Measurements from ENCODE around the gene RFTN1. TPM values are rescaled to one million over a fixed set of nuclear protein-coding genes. Genes with fewer than 3 reads are reported as not detected.

RFTN1 gene
- total RNA-seq, 2 experiments from 2014 or later: 74.9 to 75.1 TPM

DNA sequence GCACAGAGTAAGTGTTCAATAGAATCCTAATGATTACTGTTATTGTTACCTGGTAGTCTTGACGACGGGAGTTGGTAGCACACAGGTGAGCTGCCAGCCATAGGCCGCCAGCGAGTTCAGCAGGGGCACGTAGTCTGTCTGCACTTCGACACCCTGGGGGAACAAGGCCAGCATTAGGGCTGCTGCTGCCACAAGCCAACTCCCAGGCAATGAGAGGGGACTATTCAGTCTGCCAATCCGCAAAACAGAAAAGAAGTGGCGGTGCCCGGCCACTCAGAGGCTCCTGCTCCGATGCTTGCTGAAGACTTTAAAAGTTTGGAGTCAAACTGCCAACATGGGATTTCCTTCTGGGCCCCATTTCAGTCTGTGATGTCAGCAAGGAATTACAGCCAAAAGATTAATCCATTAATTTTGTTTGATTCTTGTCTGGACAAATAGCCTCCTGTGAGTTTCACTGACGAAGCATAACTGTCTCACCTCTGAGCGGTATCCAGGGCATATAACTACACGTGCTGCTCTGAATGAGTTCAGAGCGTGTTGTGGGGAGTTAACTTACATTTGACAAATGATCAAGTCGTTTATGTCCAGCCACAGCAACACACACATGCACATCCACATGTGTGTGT, 186.7 kb downstream of the RFTN1 start:
- Mint-ChIP-seq H3K9me3 (peaks cover 5% of the 10 kb centered on the region), H3K36me3 (ENCODE audit: low read depth) (peaks cover 55% of the 10 kb centered on the region)
- CTCF ChIA-PET: interaction anchor here (0.6 kb wide), 1 partner anchor 389 kb away, joined by 5 read pairs; no protein-coding TSS in a partner anchor

DNA sequence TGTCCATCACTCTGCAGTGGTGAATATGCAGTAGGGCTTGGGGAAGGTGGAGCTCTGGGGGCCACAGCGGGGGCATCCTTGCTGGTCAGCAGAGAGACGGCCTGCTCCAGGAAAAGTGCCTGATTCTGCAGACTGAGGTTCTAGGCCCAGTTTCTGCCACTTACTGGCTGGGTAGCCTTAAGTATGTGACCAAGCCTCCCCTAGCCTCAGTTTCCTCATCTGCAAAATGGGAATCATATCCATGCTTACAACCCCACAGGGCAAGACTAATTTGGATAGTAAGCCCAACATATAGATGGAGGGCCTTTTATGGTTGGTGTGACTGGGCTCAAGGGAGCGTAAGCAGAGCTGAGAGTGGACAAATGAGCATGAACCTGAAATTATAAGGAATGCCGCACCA, 187.6 kb downstream of the RFTN1 start:
- Mint-ChIP-seq H3K9me3 (no peaks in the 10 kb centered on the region), H3K4me3 (no peak overlapping the region), H3K36me3 (ENCODE audit: low read depth) (peaks cover 54% of the 10 kb centered on the region), H3K4me1 (no peaks in the 10 kb centered on the region), H3K27ac (no peak overlapping the region), H3K27me3 (no peaks in the 10 kb centered on the region)
- CTCF ChIA-PET: interaction anchor here (0.6 kb wide), 1 partner anchor 11 kb away, joined by 3 read pairs; no protein-coding TSS in a partner anchor
- DNase-seq: no peak
- POLR2A ChIA-PET: no interaction called here

More for the DNA sequence above, 186.7 kb downstream of the RFTN1 start:
- DNase-seq: no peak
- Mint-ChIP-seq H3K4me3 (no peak overlapping the region), H3K4me1 (no peaks in the 10 kb centered on the region), H3K27ac (no peak overlapping the region), H3K27me3 (no peaks in the 10 kb centered on the region)
- POLR2A ChIA-PET: no interaction called here

GRCh38 chr3:16323737-16324136, 189.8 kb downstream of the RFTN1 start:
- POLR2A ChIA-PET: interaction anchor here (0.8 kb wide), 1 partner anchor 15 kb away, joined by 3 read pairs; no protein-coding TSS in a partner anchor
- Mint-ChIP-seq H3K4me1 (peaks cover 18% of the 10 kb centered on the region), H3K36me3 (ENCODE audit: low read depth) (peaks cover 58% of the 10 kb centered on the region), H3K27me3 (no peaks in the 10 kb centered on the region), H3K4me3 (no peak overlapping the region), H3K9me3 (no peaks in the 10 kb centered on the region), H3K27ac (peak overlapping the region; percentile 21)
- CTCF ChIA-PET: interaction anchor here (0.6 to 1.2 kb wide), 4 partner anchors 33 to 527 kb away, joined by 3 to 4 read pairs (median 4); no protein-coding TSS in a partner anchor
- DNase-seq: no peak

DNA sequence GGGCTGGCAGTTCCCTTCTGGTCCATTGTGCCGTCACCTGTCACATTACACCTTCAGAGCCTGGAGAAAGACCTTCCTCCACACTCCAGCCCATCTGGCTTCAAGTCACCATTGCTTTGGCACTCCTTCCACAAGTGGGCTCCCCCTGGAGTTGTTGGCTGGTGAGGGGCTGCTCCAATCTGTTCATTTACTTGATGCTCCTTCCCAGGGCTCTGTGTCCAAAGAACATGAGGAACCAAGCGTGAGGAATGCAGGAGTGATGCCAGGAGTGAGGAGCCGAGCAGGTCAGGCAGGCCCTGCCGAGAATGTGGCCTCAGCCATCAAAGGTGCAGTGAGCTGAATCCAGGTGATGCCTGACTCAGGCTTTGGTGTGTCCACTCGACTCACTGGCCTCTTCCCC, 191.3 kb downstream of the RFTN1 start:
- peaks cover 73% of the 10 kb centered on the region for H3K36me3 Mint-ChIP-seq (ENCODE audit: low read depth)
- H3K4me1 Mint-ChIP-seq: peaks cover 34% of the 10 kb centered on the region
- ChIA-PET CTCF (interaction anchor here (1.1 to 5.1 kb wide), 4 partner anchors 8 to 55 kb away, joined by 3 to 61 read pairs (median 4); partner anchors contain the start of genes DPH3 and OXNAD1), POLR2A (interaction anchor here (1.2 to 1.4 kb wide), 2 partner anchors 36 to 190 kb away, joined by 3 to 4 read pairs; no protein-coding TSS in a partner anchor)
- no peak for DNase-seq
- no peak overlapping the region for H3K27ac Mint-ChIP-seq
- no peaks in the 10 kb centered on the region for H3K27me3 Mint-ChIP-seq
- no peak overlapping the region for H3K4me3 Mint-ChIP-seq
- no peaks in the 10 kb centered on the region for H3K9me3 Mint-ChIP-seq

DNA sequence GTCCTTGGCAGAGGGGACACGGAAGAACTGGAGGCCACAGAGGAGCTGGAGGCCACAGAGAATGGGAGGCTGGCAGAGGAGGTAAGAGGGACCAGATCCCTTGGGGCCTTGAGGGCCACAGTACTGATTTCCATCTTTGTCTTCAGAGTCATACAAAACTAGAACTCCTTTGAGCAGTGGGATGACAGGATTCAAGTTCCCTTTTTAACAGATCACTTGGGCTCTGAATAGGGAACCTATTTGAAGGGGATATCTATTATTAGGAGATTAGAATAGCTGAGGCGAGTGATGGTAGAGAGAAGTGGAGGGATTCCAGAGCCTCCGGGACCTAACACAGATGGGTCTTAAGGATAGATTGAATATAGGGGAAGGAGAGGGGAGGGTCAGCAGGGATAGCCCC, 192.8 kb downstream of the RFTN1 start:
- CTCF ChIA-PET: interaction anchor here (0.7 to 11.3 kb wide), 10 partner anchors 16 to 233 kb away, joined by 3 to 163 read pairs (median 12); partner anchors contain the start of genes DPH3 and OXNAD1
- Mint-ChIP-seq H3K9me3 (no peaks in the 10 kb centered on the region), H3K27me3 (no peaks in the 10 kb centered on the region), H3K4me3 (no peak overlapping the region), H3K27ac (peak overlapping the region; percentile 22), H3K36me3 (ENCODE audit: low read depth) (peaks cover 82% of the 10 kb centered on the region), H3K4me1 (peaks cover 47% of the 10 kb centered on the region)
- DNase-seq: no peak
- POLR2A ChIA-PET: interaction anchor here (1.1 to 5.8 kb wide), 5 partner anchors 9 to 35 kb away, joined by 3 to 60 read pairs (median 4); no protein-coding TSS in a partner anchor

DNA sequence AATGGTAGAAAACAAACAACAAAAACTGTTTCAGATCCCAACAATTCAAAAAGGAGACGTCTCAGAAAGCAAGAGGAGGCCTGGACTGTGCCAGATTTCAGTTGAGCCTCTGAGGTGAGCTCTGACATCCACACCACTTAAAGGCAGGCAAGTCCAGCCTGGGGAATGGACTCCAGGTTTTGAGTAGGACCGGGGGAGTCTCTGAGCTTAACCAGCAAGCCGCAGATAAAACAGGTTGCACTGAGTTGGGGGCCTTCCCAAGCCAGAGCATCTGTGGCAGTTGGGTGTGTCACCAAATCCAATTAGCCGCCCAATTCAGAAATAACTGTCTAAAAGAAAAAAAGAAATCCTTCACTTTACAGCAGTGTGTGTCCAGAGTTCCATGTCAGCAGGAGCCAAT, 193.8 kb downstream of the RFTN1 start:
- Mint-ChIP-seq H3K9me3 (no peaks in the 10 kb centered on the region), H3K27me3 (no peaks in the 10 kb centered on the region), H3K4me3 (no peak overlapping the region), H3K27ac (peak overlapping the region; percentile 72), H3K36me3 (ENCODE audit: low read depth) (peaks cover 84% of the 10 kb centered on the region), H3K4me1 (peaks cover 54% of the 10 kb centered on the region)
- CTCF ChIA-PET: interaction anchor here (0.9 to 11.3 kb wide), 12 partner anchors 18 to 234 kb away, joined by 3 to 163 read pairs (median 8); partner anchors contain the start of genes DPH3 and OXNAD1
- no peak for DNase-seq
- POLR2A ChIA-PET: interaction anchor here (0.6 to 5.8 kb wide), 9 partner anchors 8 to 208 kb away, joined by 3 to 60 read pairs (median 5); partner anchors contain the start of genes DPH3, OXNAD1 and RFTN1

GRCh38 chr3:16319307-16319706, 194.2 kb downstream of the RFTN1 start:
- Mint-ChIP-seq H3K27me3 (no peaks in the 10 kb centered on the region), H3K9me3 (no peaks in the 10 kb centered on the region), H3K36me3 (ENCODE audit: low read depth) (peaks cover 86% of the 10 kb centered on the region), H3K27ac (peak overlapping the region; percentile 72), H3K4me1 (peaks cover 58% of the 10 kb centered on the region), H3K4me3 (no peak overlapping the region)
- peak; percentile 85 for DNase-seq
- CTCF ChIA-PET: interaction anchor here (0.9 to 11.3 kb wide), 14 partner anchors 12 to 231 kb away, joined by 3 to 163 read pairs (median 6); partner anchors contain the start of genes DPH3 and OXNAD1
- POLR2A ChIA-PET: interaction anchor here (0.6 to 5.8 kb wide), 8 partner anchors 15 to 208 kb away, joined by 3 to 60 read pairs (median 6); partner anchors contain the start of genes DPH3, OXNAD1 and RFTN1

- DNase-seq: no peak
- Mint-ChIP-seq H3K36me3 (ENCODE audit: low read depth) (peaks cover 85% of the 10 kb centered on the region), H3K9me3 (no peaks in the 10 kb centered on the region), H3K27me3 (no peaks in the 10 kb centered on the region), H3K4me3 (no peak overlapping the region), H3K27ac (peak overlapping the region; percentile 16), H3K4me1 (peaks cover 70% of the 10 kb centered on the region)
- ChIA-PET CTCF (interaction anchor here (1.2 to 11.3 kb wide), 8 partner anchors 11 to 51 kb away, joined by 5 to 163 read pairs (median 20); partner anchors contain the start of genes DPH3 and OXNAD1), POLR2A (interaction anchor here (1.2 to 5.8 kb wide), 4 partner anchors 17 to 194 kb away, joined by 3 to 60 read pairs (median 12); partner anchors contain the start of gene RFTN1)
Observed at GRCh38 chr3:16318176-16318575, 195.3 kb downstream of the RFTN1 start.

GRCh38 chr3:16317561-16317945, 195.9 kb downstream of the RFTN1 start:
- DNase-seq: no peak
- peaks cover 87% of the 10 kb centered on the region for H3K36me3 Mint-ChIP-seq (ENCODE audit: low read depth)
- no peak overlapping the region for H3K27ac Mint-ChIP-seq
- ChIA-PET POLR2A (interaction anchor here (0.8 to 5.8 kb wide), 4 partner anchors 17 to 195 kb away, joined by 3 to 60 read pairs (median 7); partner anchors contain the start of gene RFTN1), CTCF (interaction anchor here (2.3 to 11.3 kb wide), 6 partner anchors 20 to 50 kb away, joined by 11 to 163 read pairs (median 22); partner anchors contain the start of genes DPH3 and OXNAD1)
- no peaks in the 10 kb centered on the region for H3K27me3 Mint-ChIP-seq
- no peaks in the 10 kb centered on the region for H3K9me3 Mint-ChIP-seq
- H3K4me3 Mint-ChIP-seq: no peak overlapping the region
- peaks cover 75% of the 10 kb centered on the region for H3K4me1 Mint-ChIP-seq

- CTCF ChIA-PET: interaction anchor here (1.6 to 11.3 kb wide), 6 partner anchors 22 to 51 kb away, joined by 3 to 163 read pairs (median 19); partner anchors contain the start of genes DPH3 and OXNAD1
- DNase-seq: no peak
- H3K9me3 Mint-ChIP-seq: no peaks in the 10 kb centered on the region
- POLR2A ChIA-PET: interaction anchor here (0.7 to 5.8 kb wide), 8 partner anchors 16 to 196 kb away, joined by 3 to 60 read pairs (median 3); partner anchors contain the start of gene RFTN1
- peaks cover 87% of the 10 kb centered on the region for H3K36me3 Mint-ChIP-seq (ENCODE audit: low read depth)
- no peaks in the 10 kb centered on the region for H3K27me3 Mint-ChIP-seq
- H3K4me1 Mint-ChIP-seq: peaks cover 80% of the 10 kb centered on the region
- no peak overlapping the region for H3K4me3 Mint-ChIP-seq
- peak overlapping the region; percentile 50 for H3K27ac Mint-ChIP-seq
Observed at GRCh38 chr3:16316847-16317560, 196.5 kb downstream of the RFTN1 start.

DNA sequence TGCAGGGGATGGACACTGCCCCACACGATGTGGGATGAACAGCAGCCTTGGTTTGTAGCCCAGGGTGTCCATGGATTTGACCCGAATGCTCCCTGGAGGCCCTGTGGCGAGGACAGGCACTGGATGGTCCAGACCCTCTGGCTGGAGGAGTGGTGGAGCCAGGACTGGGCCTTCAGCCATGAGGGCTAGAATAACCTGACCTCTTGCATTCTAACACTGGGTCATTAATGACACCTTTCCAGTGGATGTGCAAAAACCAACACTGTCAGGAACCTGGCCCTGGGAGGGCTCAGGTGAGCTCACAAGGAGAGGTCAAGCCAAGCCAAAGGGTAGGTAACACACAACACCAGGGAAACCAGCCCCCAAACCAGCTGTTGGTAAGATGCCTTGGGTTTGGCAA, 197.1 kb downstream of the RFTN1 start:
- Mint-ChIP-seq H3K36me3 (ENCODE audit: low read depth) (peaks cover 88% of the 10 kb centered on the region), H3K9me3 (no peaks in the 10 kb centered on the region), H3K27ac (peak overlapping the region; percentile 5), H3K4me1 (peaks cover 86% of the 10 kb centered on the region), H3K4me3 (no peak overlapping the region), H3K27me3 (no peaks in the 10 kb centered on the region)
- CTCF ChIA-PET: interaction anchor here (1.6 to 11.3 kb wide), 5 partner anchors 21 to 50 kb away, joined by 3 to 163 read pairs (median 18); no protein-coding TSS in a partner anchor
- POLR2A ChIA-PET: interaction anchor here (0.7 to 5.8 kb wide), 5 partner anchors 15 to 48 kb away, joined by 3 to 60 read pairs (median 3); no protein-coding TSS in a partner anchor
- no peak for DNase-seq

DNA sequence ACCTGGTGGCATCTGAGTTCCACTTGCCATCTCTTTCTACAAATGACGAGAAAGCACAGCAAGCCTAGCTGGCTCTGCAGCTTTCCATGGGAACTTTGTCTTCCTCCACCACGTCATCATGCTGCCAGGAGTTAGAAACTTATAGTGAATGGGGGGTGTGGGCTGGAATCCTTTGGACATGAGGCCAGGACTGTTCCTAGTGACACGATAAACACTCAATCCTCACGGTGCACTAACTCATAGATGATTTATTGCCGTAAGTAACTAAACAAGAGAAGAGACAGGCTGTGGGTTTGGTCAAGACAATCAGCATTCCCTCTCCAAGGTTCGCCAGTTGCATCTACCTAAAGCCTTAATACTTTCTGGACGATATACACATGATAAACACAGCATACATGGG, 197.9 kb downstream of the RFTN1 start:
- ChIA-PET CTCF (interaction anchor here (0.7 to 11.3 kb wide), 5 partner anchors 10 to 50 kb away, joined by 3 to 163 read pairs (median 6); no protein-coding TSS in a partner anchor), POLR2A (interaction anchor here (1.5 to 3.9 kb wide), 3 partner anchors 12 to 196 kb away, joined by 4 to 24 read pairs (median 5); no protein-coding TSS in a partner anchor)
- no peak for DNase-seq
- Mint-ChIP-seq H3K36me3 (ENCODE audit: low read depth) (peaks cover 82% of the 10 kb centered on the region), H3K4me3 (no peak overlapping the region), H3K9me3 (no peaks in the 10 kb centered on the region), H3K4me1 (peaks cover 88% of the 10 kb centered on the region), H3K27me3 (no peaks in the 10 kb centered on the region), H3K27ac (no peak overlapping the region)

All from activated CD4-positive, alpha-beta memory T cell treated with anti-CD3 and anti-CD28 coated beads, Interleukin-2, amount 10 ng/mL, durations not matched to agents 7 days and 5 days (primary cell).